Measurements from ENCODE around the gene SSBP1.
A peak's percentile ranks its signal among the peaks of the same experiment; 100 is the strongest.

SSBP1 gene

GRCh38 chr7:141776374-141776773, 38.2 kb downstream of the SSBP1 start, which contains the start of gene TAS2R4:
TAS2R4 (plus strand) TSS chr7:141776674; CDS start chr7:141778489, 1,815 bp downstream.
- no peak for ATAC-seq
- TF ChIP-seq POU6F1 (CRISPR knock-in tag; IDR thresholded peaks at IDR 0.05; ENCODE audit: borderline replicate concordance, low read depth): no peak
- TF ChIP-seq ZNF565 (CRISPR knock-in tag; conservative IDR thresholded peaks at IDR 0.05; ENCODE audit: low read depth): no peak
- no peak for TF ChIP-seq CREB5 (CRISPR knock-in tag; IDR thresholded peaks at IDR 0.05; ENCODE audit: low read depth)
- no peak for TF ChIP-seq ZNF70 (CRISPR knock-in tag; IDR thresholded peaks at IDR 0.05)
- no peak for TF ChIP-seq OSR1 (CRISPR knock-in tag; IDR thresholded peaks at IDR 0.05)
- TF ChIP-seq BACH2 (CRISPR knock-in tag; IDR thresholded peaks at IDR 0.05; ENCODE audit: borderline replicate concordance): no peak
- TF ChIP-seq ZFP30 (CRISPR knock-in tag; IDR thresholded peaks at IDR 0.05): no peak
- no peak for TF ChIP-seq ESRRG (CRISPR knock-in tag; IDR thresholded peaks at IDR 0.05)
- TF ChIP-seq PATZ1 (CRISPR knock-in tag; IDR thresholded peaks at IDR 0.05; ENCODE audit: borderline replicate concordance): no peak
- no peak for TF ChIP-seq TOX (CRISPR knock-in tag; IDR thresholded peaks at IDR 0.05; ENCODE audit: borderline replicate concordance)
- TF ChIP-seq RARB (CRISPR knock-in tag; IDR thresholded peaks at IDR 0.05): no peak
- no peak for TF ChIP-seq ZNF8 (CRISPR knock-in tag; IDR thresholded peaks at IDR 0.05)
- no peak for TF ChIP-seq CSRNP3 (CRISPR knock-in tag; IDR thresholded peaks at IDR 0.05)
- no peak for TF ChIP-seq SNAI2 (CRISPR knock-in tag; IDR thresholded peaks at IDR 0.05)
- TF ChIP-seq GLIS3 (CRISPR knock-in tag; IDR thresholded peaks at IDR 0.05): no peak
- no peak for TF ChIP-seq ZFP3 (CRISPR knock-in tag; IDR thresholded peaks at IDR 0.05)
- no peak for TF ChIP-seq ISL1 (CRISPR knock-in tag; IDR thresholded peaks at IDR 0.05)
- TF ChIP-seq TSHZ2 (CRISPR knock-in tag; IDR thresholded peaks at IDR 0.05): no peak
- no peak for TF ChIP-seq ZC3H10 (CRISPR knock-in tag; IDR thresholded peaks at IDR 0.05)
- TF ChIP-seq PPARA (CRISPR knock-in tag; IDR thresholded peaks at IDR 0.05; ENCODE audit: borderline replicate concordance): no peak

GRCh38 chr7:141785706-141786552, 47.8 kb downstream of the SSBP1 start:
- peak; percentile 95 for ATAC-seq
- TF ChIP-seq TCF4 (CRISPR knock-in tag; IDR thresholded peaks at IDR 0.05; ENCODE audit: borderline replicate concordance) (no peak), ZFP30 (CRISPR knock-in tag; IDR thresholded peaks at IDR 0.05) (no peak), ZFP3 (CRISPR knock-in tag; IDR thresholded peaks at IDR 0.05) (no peak), ZC3H10 (CRISPR knock-in tag; IDR thresholded peaks at IDR 0.05) (no peak), ZNF8 (CRISPR knock-in tag; IDR thresholded peaks at IDR 0.05) (no peak), ZNF70 (CRISPR knock-in tag; IDR thresholded peaks at IDR 0.05) (no peak), ARNTL (CRISPR knock-in tag; IDR thresholded peaks at IDR 0.05; ENCODE audit: borderline replicate concordance, low read depth) (no peak), ISL1 (CRISPR knock-in tag; IDR thresholded peaks at IDR 0.05) (no peak), BACH2 (CRISPR knock-in tag; IDR thresholded peaks at IDR 0.05; ENCODE audit: borderline replicate concordance) (no peak), OSR1 (CRISPR knock-in tag; IDR thresholded peaks at IDR 0.05) (no peak), TOX (CRISPR knock-in tag; IDR thresholded peaks at IDR 0.05; ENCODE audit: borderline replicate concordance) (no peak), POU6F1 (CRISPR knock-in tag; IDR thresholded peaks at IDR 0.05; ENCODE audit: borderline replicate concordance, low read depth) (no peak), CREB5 (CRISPR knock-in tag; IDR thresholded peaks at IDR 0.05; ENCODE audit: low read depth) (no peak), RARB (CRISPR knock-in tag; IDR thresholded peaks at IDR 0.05) (no peak), TSHZ2 (CRISPR knock-in tag; IDR thresholded peaks at IDR 0.05) (no peak)

Measured in SK-N-SH treated with all-trans-retinoic acid at 6 μM for 48 hours (cell line).